Midbrain (tissue), 1 donor: ENCODE measurements around the gene SPDYE8.
"Not testable (repeated sequence)": the region's sequence is repeated elsewhere in the genome, so short reads cannot be mapped to it uniquely, and the experiment has no call there.

ENCODE experiments used
- DNase-seq: peaks from one replicate; lab custom pipeline; 2025; lab: John Stamatoyannopoulos, UW

SPDYE8 gene

GRCh38 chr7:73029666-73030065, at the start of gene SPDYE8:
SPDYE8 (minus strand) TSS chr7:73029766; CDS start chr7:73027966, 1,800 bp downstream.
- DNase-seq, result not testable (repeated sequence)

- not testable (repeated sequence) for DNase-seq
Measured at GRCh38 chr7:73057811-73058210, 28.2 kb upstream of the SPDYE8 start, which contains the start of gene SPDYE11. SPDYE11 (minus strand) TSS chr7:73057911; CDS start chr7:73056111, 1,800 bp downstream.

GRCh38 chr7:73006491-73006890, 23.1 kb downstream of the SPDYE8 start:
- DNase-seq, result not testable (repeated sequence)

- not testable (repeated sequence) for DNase-seq
Measured at GRCh38 chr7:73005693-73006447, 23.7 kb downstream of the SPDYE8 start.

GRCh38 chr7:73005356-73005692, 24.2 kb downstream of the SPDYE8 start:
- not testable (repeated sequence) for DNase-seq

GRCh38 chr7:72997887-72998468, 31.6 kb downstream of the SPDYE8 start:
- DNase-seq, result not testable (repeated sequence)

- not testable (repeated sequence) for DNase-seq
Measured at GRCh38 chr7:72997447-72997846, 32.1 kb downstream of the SPDYE8 start.

GRCh38 chr7:72995484-72995883, 34.1 kb downstream of the SPDYE8 start:
- not testable (repeated sequence) for DNase-seq

- DNase-seq, result not testable (repeated sequence)
Measured at GRCh38 chr7:72990146-72990913, 39.2 kb downstream of the SPDYE8 start.

GRCh38 chr7:72982084-72982483, 47.5 kb downstream of the SPDYE8 start:
- not testable (repeated sequence) for DNase-seq

GRCh38 chr7:72980382-72980781, 49.2 kb downstream of the SPDYE8 start:
- not testable (repeated sequence) for DNase-seq

- DNase-seq, result not testable (repeated sequence)
Measured at GRCh38 chr7:72976434-72976833, 53.1 kb downstream of the SPDYE8 start.

- not testable (repeated sequence) for DNase-seq
Measured at GRCh38 chr7:72975656-72976286, 53.8 kb downstream of the SPDYE8 start.

GRCh38 chr7:72974781-72975180, 54.8 kb downstream of the SPDYE8 start:
- not testable (repeated sequence) for DNase-seq

- not testable (repeated sequence) for DNase-seq
Measured at GRCh38 chr7:72971505-72971904, 58.1 kb downstream of the SPDYE8 start.
